Measurements from ENCODE around the gene RAP1A.
"Not testable (repeated sequence)": the region's sequence is repeated elsewhere in the genome, so short reads cannot be mapped to it uniquely, and the experiment has no call there.

The RAP1A gene

GRCh38 chr1:111624382-111624781, 4.8 kb downstream of the RAP1A start:
- TF ChIP-seq CTCF (IDR thresholded peaks at IDR 0.05; ENCODE audit: borderline replicate concordance, control extremely low read depth, extremely low read depth, insufficient read depth, missing control alignments), result no peak
- no peak for DNase-seq (ENCODE audit: low spot score)
- in situ Hi-C loops (cut with MboI; ENCODE audit: low sequenced_read_pairs, unreplicated experiment), result loop anchor here (25.0 kb wide), 1 partner anchor 412 kb away; the partner anchor contains the start of gene DENND2D

GRCh38 chr1:111625276-111625675, 5.7 kb downstream of the RAP1A start:
- in situ Hi-C loops (cut with MboI; ENCODE audit: low sequenced_read_pairs, unreplicated experiment), result no loop called here
- no peak for TF ChIP-seq CTCF (IDR thresholded peaks at IDR 0.05; ENCODE audit: borderline replicate concordance, control extremely low read depth, extremely low read depth, insufficient read depth, missing control alignments)
- no peak for DNase-seq (ENCODE audit: low spot score)

GRCh38 chr1:111628153-111628552, 8.6 kb downstream of the RAP1A start:
- no peak for DNase-seq (ENCODE audit: low spot score)
- no peak for TF ChIP-seq CTCF (IDR thresholded peaks at IDR 0.05; ENCODE audit: borderline replicate concordance, control extremely low read depth, extremely low read depth, insufficient read depth, missing control alignments)
- in situ Hi-C loops (cut with MboI; ENCODE audit: low sequenced_read_pairs, unreplicated experiment), result no loop called here

- TF ChIP-seq CTCF (IDR thresholded peaks at IDR 0.05; ENCODE audit: borderline replicate concordance, control extremely low read depth, extremely low read depth, insufficient read depth, missing control alignments), result no peak
- DNase-seq (ENCODE audit: low spot score), result no peak
- in situ Hi-C loops (cut with MboI; ENCODE audit: low sequenced_read_pairs, unreplicated experiment), result no loop called here
Observed at GRCh38 chr1:111629190-111629954, 9.8 kb downstream of the RAP1A start.

GRCh38 chr1:111630567-111630966, 11.0 kb downstream of the RAP1A start:
- in situ Hi-C loops (cut with MboI; ENCODE audit: low sequenced_read_pairs, unreplicated experiment), result no loop called here
- TF ChIP-seq CTCF (IDR thresholded peaks at IDR 0.05; ENCODE audit: borderline replicate concordance, control extremely low read depth, extremely low read depth, insufficient read depth, missing control alignments), result no peak
- no peak for DNase-seq (ENCODE audit: low spot score)

- TF ChIP-seq CTCF (IDR thresholded peaks at IDR 0.05; ENCODE audit: borderline replicate concordance, control extremely low read depth, extremely low read depth, insufficient read depth, missing control alignments), result no peak
- no peak for DNase-seq (ENCODE audit: low spot score)
- in situ Hi-C loops (cut with MboI; ENCODE audit: low sequenced_read_pairs, unreplicated experiment), result no loop called here
Observed at GRCh38 chr1:111631502-111631901, 11.9 kb downstream of the RAP1A start.

GRCh38 chr1:111632771-111633170, 13.2 kb downstream of the RAP1A start:
- in situ Hi-C loops (cut with MboI; ENCODE audit: low sequenced_read_pairs, unreplicated experiment); DNase-seq (ENCODE audit: low spot score): not testable (repeated sequence)

Data from GM13976 (cell line).